ENCODE data around the gene ZCCHC7.

DNA sequence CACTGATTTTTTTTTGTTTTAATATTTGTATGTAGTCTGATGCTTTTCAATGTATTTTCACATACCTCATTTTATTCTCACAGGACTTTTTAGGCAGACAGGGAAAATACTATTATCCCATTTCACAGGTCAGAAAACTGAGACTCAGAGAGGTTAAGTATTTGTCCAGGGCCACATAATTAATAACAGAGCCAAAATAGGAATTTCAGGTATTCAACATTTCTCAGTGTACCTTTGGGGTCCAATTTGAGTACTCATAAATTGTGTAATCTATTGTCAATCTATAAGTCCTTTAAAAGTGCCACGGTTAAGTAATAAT lies 181.4 kb downstream of the ZCCHC7 start:
- TF ChIP-seq, protein P1, sequence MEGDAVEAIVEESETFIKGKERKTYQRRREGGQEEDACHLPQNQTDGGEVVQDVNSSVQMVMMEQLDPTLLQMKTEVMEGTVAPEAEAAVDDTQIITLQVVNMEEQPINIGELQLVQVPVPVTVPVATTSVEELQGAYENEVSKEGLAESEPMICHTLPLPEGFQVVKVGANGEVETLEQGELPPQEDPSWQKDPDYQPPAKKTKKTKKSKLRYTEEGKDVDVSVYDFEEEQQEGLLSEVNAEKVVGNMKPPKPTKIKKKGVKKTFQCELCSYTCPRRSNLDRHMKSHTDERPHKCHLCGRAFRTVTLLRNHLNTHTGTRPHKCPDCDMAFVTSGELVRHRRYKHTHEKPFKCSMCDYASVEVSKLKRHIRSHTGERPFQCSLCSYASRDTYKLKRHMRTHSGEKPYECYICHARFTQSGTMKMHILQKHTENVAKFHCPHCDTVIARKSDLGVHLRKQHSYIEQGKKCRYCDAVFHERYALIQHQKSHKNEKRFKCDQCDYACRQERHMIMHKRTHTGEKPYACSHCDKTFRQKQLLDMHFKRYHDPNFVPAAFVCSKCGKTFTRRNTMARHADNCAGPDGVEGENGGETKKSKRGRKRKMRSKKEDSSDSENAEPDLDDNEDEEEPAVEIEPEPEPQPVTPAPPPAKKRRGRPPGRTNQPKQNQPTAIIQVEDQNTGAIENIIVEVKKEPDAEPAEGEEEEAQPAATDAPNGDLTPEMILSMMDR (IDR thresholded peaks at IDR 0.05; ENCODE audit: low read depth, low read length, missing input control): no peak
- no peak for TF ChIP-seq MAX (IDR thresholded peaks at IDR 0.05)
- no peak for TF ChIP-seq RXRA (IDR thresholded peaks at IDR 0.05)
- no peak for TF ChIP-seq GABPA (IDR thresholded peaks at IDR 0.05 in 1 of 2, conservative IDR thresholded peaks at IDR 0.05 in 1 of 2)
- TF ChIP-seq EGR1 (IDR thresholded peaks at IDR 0.05; ENCODE audit: low read depth in 2 of 2): no peak
- TF ChIP-seq, protein P2, sequence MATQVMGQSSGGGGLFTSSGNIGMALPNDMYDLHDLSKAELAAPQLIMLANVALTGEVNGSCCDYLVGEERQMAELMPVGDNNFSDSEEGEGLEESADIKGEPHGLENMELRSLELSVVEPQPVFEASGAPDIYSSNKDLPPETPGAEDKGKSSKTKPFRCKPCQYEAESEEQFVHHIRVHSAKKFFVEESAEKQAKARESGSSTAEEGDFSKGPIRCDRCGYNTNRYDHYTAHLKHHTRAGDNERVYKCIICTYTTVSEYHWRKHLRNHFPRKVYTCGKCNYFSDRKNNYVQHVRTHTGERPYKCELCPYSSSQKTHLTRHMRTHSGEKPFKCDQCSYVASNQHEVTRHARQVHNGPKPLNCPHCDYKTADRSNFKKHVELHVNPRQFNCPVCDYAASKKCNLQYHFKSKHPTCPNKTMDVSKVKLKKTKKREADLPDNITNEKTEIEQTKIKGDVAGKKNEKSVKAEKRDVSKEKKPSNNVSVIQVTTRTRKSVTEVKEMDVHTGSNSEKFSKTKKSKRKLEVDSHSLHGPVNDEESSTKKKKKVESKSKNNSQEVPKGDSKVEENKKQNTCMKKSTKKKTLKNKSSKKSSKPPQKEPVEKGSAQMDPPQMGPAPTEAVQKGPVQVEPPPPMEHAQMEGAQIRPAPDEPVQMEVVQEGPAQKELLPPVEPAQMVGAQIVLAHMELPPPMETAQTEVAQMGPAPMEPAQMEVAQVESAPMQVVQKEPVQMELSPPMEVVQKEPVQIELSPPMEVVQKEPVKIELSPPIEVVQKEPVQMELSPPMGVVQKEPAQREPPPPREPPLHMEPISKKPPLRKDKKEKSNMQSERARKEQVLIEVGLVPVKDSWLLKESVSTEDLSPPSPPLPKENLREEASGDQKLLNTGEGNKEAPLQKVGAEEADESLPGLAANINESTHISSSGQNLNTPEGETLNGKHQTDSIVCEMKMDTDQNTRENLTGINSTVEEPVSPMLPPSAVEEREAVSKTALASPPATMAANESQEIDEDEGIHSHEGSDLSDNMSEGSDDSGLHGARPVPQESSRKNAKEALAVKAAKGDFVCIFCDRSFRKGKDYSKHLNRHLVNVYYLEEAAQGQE (IDR thresholded peaks at IDR 0.05): no peak
- TF ChIP-seq, protein P3, sequence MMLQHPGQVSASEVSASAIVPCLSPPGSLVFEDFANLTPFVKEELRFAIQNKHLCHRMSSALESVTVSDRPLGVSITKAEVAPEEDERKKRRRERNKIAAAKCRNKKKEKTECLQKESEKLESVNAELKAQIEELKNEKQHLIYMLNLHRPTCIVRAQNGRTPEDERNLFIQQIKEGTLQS (IDR thresholded peaks at IDR 0.05): no peak
- no peak for TF ChIP-seq HNF4A (conservative IDR thresholded peaks at IDR 0.05)
- TF ChIP-seq JUND (IDR thresholded peaks at IDR 0.05): no peak
